ENCODE measurements around the gene CLCNKA.

The CLCNKA gene

GRCh38 chr1:16067933-16068332 is 46.1 kb downstream of the CLCNKA start:
- no peak overlapping the region for H3K4me3 ChIP-seq (ENCODE audit: low read depth, low read length)
- no peak for DNase-seq (ENCODE audit: low read depth)

DNA sequence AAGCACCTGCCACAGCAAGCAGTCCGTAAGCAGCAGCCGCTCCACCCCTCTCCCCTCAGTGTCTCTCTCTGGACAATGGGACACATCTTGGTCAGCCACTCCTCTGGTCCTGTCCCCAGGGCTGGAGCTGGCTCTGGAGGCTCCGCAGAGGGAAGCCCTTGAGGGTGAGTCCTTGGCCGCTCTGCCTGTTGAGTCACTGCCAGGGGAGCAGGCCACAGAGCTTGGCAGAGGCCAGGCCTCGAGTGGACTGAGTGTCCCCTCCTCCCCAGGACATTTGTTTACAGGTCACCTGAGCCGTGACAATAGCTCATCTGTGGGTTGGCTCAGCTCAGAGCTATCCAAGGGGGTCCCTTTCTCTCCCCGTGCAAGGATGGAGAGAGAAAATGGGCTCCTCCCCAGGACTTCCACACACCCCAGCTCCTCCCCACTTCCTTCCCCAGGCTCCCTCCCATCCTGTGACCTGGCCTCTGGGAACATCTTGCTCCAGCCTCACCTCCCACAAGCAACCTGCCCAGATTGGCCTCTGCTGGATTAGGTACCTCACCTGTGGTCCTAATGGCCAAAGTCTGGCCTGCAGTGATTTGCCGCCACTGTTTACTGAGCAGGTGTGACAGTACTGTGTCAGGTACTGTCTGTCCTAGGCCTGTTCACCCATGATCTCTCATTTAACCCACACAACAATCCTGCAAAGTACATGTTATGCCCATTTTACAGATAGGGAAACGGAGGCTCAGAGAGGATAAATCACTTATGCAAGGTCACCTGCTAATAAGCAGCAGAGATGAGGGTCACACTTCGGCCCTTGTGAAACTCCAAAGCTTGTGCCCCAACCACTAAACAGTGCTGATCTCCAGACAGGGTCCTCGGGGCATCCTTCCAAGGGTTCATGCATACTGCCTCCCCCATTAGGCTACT is 46.8 kb downstream of the CLCNKA start:
- no peak for DNase-seq (ENCODE audit: low read depth)
- no peak overlapping the region for H3K4me3 ChIP-seq (ENCODE audit: low read depth, low read length)
- TF ChIP-seq, protein P1, sequence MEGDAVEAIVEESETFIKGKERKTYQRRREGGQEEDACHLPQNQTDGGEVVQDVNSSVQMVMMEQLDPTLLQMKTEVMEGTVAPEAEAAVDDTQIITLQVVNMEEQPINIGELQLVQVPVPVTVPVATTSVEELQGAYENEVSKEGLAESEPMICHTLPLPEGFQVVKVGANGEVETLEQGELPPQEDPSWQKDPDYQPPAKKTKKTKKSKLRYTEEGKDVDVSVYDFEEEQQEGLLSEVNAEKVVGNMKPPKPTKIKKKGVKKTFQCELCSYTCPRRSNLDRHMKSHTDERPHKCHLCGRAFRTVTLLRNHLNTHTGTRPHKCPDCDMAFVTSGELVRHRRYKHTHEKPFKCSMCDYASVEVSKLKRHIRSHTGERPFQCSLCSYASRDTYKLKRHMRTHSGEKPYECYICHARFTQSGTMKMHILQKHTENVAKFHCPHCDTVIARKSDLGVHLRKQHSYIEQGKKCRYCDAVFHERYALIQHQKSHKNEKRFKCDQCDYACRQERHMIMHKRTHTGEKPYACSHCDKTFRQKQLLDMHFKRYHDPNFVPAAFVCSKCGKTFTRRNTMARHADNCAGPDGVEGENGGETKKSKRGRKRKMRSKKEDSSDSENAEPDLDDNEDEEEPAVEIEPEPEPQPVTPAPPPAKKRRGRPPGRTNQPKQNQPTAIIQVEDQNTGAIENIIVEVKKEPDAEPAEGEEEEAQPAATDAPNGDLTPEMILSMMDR (IDR thresholded peaks at IDR 0.05; ENCODE audit: low read depth, low read length, missing control alignments), result no peak

More at GRCh38 chr1:16067933-16068332, 46.1 kb downstream of the CLCNKA start:
- TF ChIP-seq, protein P1 (IDR thresholded peaks at IDR 0.05; ENCODE audit: low read depth, low read length, missing control alignments), result no peak

GRCh38 chr1:16070640-16071355 is 49.0 kb downstream of the CLCNKA start:
- H3K4me3 ChIP-seq (ENCODE audit: low read depth, low read length), result no peak overlapping the region
- TF ChIP-seq, protein P1 (IDR thresholded peaks at IDR 0.05; ENCODE audit: low read depth, low read length, missing control alignments), result no peak
- no peak for DNase-seq (ENCODE audit: low read depth)

- no peak overlapping the region for H3K4me3 ChIP-seq (ENCODE audit: low read depth, low read length)
- TF ChIP-seq, protein P1 (IDR thresholded peaks at IDR 0.05; ENCODE audit: low read depth, low read length, missing control alignments), result no peak
- DNase-seq (ENCODE audit: low read depth), result no peak
Observed at GRCh38 chr1:16071614-16072013, 49.8 kb downstream of the CLCNKA start.

DNA sequence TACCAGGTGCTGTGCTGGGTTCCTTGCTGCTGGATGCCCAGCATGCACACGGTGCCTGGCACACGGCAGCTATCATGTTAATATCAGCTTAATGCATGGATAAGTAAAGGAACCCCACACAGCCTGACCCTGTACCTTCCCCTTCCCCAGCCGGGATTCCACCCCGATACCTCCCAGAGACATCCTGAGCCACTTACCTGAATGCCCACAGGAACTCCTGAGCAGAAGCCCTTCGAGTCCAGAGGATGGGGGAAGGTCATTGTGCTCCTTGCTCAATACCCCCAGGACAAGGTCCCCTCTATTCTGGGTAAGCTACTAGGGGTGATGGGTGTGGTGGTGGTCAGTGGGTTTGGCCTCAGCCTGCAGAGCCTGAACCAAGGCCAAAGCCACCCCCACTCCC is 50.3 kb downstream of the CLCNKA start:
- no peak for DNase-seq (ENCODE audit: low read depth)
- TF ChIP-seq, protein P1 (IDR thresholded peaks at IDR 0.05; ENCODE audit: low read depth, low read length, missing control alignments), result no peak
- H3K4me3 ChIP-seq (ENCODE audit: low read depth, low read length), result no peak overlapping the region

DNA sequence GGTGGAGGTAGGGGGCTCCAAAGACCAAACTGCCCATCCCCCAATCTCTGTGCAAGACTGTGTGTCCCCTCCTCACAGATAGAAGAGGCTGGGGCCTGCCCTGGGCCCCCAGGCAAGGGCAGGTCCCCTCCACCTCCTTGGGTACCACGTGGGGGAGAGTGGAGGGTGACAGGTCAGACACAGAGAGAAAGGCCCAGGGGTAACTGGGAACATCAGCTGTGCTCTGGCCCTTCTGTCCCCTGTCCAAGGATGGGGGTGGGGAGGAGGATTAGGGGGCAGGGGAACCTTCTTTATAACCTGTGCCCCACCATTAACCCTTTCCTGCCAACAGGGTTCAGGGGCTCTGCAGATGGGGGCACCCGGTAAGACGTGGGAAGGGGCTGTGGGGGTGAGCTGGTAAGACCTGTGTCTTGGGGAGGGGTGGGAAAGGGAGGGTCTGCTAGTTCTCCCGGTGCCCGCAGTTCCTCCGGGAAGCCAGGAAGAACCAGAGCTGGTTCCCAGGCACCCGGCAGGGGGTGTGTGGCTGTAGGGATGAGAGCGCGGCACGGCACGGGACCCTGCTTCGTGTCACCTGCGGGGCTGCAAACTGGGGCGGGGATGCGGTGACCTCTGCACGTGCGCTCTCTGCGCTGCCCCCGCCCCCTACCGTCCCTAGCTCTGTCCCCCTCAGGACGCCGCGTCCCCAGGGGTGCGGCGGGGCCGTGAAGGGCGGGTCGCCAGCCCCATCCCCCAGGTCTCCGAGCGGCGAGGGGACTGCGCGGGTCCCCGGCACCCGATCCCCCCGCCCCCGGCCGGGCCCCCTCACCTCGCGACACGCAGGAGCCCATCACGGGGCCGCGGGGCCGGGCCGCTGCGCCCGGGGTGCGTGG is 51.0 kb downstream of the CLCNKA start:
- TF ChIP-seq, protein P1 (IDR thresholded peaks at IDR 0.05; ENCODE audit: low read depth, low read length, missing control alignments), result no peak
- no peak for DNase-seq (ENCODE audit: low read depth)
- H3K4me3 ChIP-seq (ENCODE audit: low read depth, low read length), result no peak overlapping the region

All from GM12864 (cell line).